PC-3 (cell line): ENCODE measurements around the gene FBLN1.

Experiments used
- CTCF ChIP-seq: fragments of 300-600 bp; sonication (generic); conservative IDR thresholded peaks from 2 replicates; pipeline ENCODE4 v1.5.1; 2017; ENCODE audit warnings: antibody characterized with exemption, low read depth, mild to moderate bottlenecking, low read length
- EZH2 ChIP-seq: fragments of 300-600 bp; sonication (generic); IDR thresholded peaks from one replicate; pipeline ENCODE4 v1.6.1; 2017; ENCODE audit warnings: antibody characterized with exemption, mild to moderate bottlenecking, low read length; ENCODE audit not compliant: unreplicated experiment

GRCh38 chr22:45506816-45507360 is 4.2 kb downstream of the FBLN1 start:
- TF ChIP-seq CTCF = no peak
- TF ChIP-seq EZH2 = no peak
